AG08396 (cell line): ENCODE data around the gene OPA3.
A peak's percentile ranks its signal among the peaks of the same experiment; 100 is the strongest.

Experiments used
- DNase-seq: peaks from one replicate; pipeline ENCODE4 v3.0.0; 2012; ENCODE audit warnings: low spot score, mixed read lengths

The OPA3 gene

DNA sequence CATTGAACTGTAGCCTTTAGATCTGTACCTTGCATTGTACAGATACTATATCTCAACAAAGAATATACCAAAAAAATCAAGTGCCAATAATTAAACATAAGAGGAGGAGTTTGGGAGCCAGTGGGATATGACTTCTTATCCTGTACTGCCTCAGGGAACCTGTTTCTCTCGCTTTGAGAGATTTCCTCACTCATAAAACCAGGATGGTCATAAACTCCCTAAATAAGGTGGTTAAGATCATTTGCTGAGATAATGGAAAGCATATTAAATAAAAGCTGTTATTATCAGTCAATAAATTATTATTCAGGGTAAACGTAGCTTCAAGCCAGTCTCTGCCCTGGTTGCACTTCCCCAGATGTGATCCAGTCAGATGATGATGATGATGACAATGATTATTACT, 17.0 kb downstream of the OPA3 start:
- no peak for DNase-seq

DNA sequence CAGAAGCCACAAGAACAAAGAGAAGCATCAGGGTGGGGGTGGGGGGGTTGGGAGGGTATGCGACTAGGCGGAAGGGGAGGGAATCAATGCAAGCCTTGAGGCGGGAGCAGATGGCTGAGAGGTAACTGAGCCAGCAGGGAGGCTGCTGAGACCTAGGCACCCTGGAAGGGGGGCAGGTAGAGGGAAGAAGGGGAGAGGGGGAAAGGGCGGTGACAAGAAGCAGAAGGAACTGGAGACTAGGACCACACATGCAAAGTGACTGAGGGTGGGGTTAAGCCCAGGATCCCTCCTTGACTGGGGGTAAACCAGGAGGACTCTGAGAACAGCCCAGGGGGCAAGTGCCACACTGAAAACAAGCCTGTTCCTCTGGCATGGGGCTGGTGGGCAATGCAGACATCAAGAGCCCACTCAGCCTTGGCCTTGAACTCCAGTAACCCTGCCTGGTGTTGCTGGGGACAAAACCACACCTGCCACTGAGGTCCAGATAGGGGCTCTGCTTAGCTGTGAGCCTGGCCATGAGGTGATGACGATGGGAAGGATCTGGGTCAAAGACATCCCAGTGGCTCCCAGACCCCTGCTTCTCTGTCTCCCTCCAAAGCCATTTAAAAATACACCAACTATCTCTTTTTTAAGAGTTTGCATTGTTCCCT, 20.3 kb downstream of the OPA3 start:
- DNase-seq, result no peak

DNA sequence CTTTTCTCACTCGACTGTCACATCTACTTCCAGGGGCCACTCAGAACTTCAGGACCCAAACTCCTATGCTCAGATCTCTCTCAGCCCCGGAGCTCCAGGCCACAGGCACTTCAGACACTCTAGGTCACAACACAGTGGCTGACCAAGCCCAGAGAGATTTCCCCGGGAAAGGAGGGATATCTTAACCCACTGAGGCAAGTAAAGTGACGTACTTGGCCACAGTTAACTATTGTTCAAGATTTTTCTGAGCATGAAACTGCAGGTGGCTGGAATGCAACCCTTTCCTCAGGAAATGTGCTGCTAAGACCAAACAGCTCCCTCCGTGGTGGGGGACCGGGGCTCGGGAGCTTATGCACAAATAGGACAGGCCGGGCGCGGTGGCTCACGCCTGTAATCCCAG, 23.9 kb downstream of the OPA3 start:
- no peak for DNase-seq

DNA sequence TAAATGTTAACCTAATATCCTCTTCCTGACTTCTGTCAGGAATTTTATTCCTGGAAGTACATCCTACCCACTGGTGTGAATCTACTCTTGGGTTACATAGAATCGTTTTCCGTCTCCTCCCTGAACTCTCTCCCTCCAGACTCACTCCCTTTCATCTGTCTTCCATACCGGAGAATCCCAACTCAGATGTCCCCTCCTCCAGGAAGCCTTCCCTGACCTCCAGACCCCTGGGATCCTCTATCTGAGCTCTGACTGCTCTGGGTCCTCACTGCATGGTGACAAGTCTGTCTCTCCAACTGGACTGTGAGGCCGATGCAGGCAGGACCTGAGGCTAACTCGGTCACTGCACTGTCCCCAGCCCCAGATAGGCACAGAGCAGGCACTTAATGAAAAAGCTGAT, 24.6 kb downstream of the OPA3 start:
- no peak for DNase-seq

DNA sequence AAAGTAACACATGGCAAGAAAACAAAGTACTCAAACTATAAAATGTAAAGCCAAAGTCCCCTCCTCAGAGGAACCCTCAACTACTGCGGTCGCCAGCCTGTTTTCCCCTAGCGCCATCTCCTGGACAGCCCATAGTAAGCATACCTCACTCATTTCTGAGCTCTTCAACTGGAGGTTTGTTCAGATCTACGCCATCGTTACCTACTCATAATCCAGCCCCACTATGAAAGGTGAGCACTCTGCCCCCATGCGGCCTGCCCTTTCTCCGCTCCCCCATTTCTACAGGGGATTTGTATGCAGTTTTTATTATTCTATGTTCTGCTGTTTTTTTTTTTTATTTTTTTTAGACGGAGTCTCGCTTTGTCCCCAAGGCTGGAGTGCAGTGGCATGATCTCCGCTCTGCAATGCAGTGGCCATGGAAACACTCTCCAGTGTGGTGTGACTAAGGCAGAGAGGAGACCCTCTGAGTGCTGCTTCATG, 26.2 kb downstream of the OPA3 start:
- peak; percentile 58 for DNase-seq

DNA sequence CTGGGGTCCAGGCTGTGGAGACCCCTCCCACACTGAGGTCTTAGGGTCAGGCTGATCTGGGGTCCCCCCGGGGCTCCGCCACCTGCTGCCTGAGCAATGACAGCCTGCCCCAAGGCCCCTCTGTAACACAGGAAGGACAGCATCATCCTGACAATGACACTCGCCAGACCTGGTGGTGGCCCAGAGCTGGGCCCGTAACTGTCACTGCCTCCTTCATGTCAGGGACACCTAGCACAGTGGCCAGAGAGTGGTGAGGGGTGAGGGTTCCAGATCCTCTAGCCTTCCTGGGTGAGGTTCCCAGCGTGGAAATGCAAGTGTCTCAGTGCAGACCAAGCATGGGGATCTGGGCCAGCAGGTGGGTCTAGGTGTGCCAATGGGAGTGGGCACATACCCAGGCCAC, 27.8 kb downstream of the OPA3 start:
- no peak for DNase-seq

DNA sequence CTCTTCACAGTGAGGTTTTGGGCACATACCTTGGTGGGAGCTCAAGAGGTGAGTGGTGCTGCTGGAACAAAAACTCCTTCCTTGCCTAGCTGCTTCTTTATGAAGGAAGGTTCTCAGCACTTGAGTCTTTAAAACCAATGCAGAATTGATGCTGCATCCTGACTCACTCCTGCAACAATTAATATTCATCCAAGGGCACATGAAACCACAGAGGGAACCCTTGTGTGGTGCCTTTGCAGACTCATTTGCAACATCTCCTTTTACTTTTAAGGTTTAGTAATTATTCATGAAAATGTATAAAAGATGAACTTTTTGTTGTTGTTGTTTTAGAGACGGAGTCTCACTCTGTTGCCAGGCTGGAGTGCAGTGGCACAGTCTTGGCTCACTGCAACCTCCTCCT, 30.1 kb downstream of the OPA3 start:
- peak; percentile 42 for DNase-seq

DNA sequence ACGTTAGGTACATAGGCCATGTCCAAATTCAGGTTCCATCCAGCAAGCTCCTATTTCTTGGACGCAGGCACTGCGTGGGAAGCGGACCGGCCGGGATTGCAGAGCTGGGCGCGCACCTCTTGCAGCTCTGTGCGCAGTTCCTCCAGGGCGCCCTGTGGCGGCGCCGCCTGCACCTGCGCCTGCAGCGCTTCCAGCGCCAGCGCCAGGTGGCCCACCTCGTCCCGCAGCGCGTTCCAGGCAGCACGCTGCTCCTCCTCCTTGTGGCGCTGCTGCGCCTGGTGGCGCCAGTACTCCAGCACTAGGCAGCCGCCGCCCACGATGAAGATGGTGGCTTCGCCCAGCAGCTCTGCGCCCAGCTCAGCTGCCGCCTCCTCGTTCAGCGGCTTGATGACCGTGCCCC, 31.1 kb downstream of the OPA3 start:
- no peak for DNase-seq

DNA sequence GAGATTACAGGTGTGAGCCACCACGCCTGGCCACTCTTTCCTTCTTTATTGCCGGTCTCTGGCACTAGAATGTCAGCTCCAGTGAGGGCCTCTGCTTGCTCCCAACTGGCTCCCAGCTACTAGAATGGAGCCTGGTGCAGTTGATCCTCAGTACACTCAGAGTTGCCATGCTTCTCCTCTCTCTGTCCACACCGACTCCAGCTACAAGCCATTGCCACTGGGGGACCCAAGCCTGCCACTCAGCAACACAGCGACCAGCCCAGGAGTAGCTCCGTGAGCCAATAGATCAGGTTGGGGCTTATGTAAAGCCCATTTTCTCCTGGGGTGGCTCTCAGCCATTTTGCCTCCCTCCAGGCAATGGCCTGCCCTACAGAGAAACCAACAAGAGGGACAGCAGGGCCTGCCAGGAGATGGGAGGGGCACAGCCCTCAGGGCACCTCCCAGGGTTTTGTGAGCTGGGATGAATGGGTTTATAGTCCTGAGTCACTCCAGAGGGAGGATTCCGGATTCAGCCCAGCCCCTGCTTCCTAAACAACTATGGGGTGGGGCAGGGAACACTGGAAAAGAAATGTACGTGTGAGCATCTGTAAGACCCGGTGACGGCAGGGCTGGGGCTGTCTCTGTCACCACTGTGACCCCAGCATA, 36.5 kb downstream of the OPA3 start:
- DNase-seq, result peak; percentile 49

DNA sequence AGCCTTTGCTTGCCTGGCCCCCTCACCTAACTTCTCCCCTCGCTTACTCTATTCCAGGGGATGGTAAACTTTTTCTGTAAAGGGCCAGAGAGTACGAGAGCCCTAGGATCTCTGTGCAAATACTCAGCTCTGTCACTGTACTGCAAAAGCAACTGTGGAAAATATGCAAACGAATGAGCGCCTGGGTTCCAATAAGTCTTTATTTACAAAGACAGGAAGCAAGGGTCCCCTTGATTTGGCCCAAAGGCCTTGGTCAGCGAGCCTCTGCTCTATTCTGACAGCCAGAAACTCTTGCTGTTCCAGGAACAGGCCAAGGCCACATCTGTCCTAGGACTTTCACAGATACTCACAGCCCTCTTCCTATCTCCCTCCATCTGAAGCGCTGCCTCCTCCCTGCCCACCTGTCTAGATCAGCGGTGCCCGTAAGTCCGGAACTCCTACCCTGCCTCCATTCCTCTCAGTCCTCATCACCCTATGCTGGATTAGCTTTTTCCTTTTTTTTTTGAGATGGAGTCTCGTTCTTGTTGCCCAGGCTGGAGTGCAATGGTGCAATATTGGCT, 37.3 kb downstream of the OPA3 start:
- no peak for DNase-seq

DNA sequence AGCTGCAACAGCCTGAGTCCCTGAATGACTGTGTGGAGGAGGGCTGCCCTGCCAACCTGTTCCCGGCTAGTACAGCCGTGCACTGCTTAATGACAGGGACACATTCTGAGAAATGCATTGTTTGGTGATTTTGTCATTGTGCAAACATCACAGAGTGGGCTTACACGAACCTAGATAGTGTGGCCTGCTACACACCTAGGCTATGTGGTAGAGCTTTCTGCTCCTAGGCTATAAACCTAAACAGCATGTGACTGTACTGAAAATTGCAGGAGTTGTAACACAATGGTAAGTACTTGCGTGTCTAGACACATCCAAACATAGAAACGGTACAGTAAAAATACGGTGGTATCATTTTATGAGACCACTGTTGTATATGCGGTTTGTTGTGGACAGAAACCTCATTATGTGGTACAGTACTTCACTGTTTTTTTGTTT, 42.4 kb downstream of the OPA3 start:
- no peak for DNase-seq

DNA sequence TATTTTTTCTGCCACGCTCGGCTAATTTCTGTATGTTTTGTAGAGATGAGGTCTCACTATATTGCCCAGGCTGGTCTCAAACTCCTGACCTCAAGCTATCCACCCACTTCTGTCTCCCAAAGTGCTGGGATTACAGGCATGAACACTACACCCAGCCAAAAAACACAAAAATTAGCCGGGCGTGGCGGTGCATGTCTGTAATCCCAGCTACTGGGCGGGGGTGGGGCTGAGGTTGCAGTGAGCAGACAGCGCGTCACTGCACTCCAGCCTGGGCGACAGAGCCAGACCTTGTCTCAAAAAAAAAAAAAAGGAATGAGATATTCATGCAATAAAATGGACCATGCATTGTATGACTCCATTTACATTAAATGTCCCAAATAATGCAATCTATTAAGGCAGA, 45.1 kb downstream of the OPA3 start:
- DNase-seq, result no peak

DNA sequence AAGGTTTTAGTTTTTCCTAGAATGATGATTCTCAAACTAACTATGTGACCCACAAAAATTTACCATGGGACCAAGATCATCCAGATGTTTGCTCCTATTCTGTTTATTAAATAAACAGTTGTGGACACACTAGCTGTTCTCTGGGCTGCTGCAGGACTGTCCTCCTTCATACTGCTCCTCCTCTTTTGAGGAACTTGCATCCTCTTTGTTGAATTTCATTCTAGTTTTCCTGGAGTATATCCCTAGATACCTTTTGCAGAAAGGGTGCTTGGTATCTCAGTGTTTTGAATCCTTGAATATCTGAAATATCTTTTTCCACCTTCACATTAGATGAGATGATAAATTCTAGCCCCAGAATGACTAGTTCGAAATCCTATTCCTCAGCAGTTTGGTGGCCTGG, 53.3 kb downstream of the OPA3 start:
- DNase-seq, result peak; percentile 2

DNA sequence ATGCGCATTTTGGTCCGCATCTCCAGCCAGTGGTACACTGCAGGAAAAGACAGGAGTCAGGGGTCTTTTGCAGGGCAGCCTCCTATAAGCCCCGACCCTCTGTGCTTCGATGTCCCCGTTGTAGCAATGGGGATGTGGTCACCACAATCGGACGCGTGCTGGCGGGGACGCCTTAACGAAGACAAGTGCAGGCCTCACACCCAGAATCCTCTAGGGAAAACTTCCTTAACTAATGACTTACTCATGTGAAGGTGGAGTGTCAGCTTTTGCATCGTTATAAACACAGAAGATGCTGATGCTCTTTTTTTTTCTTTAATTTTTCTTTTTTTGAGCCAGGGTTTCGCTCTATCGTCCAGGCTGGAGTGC, 55.2 kb downstream of the OPA3 start:
- peak; percentile 5 for DNase-seq

DNA sequence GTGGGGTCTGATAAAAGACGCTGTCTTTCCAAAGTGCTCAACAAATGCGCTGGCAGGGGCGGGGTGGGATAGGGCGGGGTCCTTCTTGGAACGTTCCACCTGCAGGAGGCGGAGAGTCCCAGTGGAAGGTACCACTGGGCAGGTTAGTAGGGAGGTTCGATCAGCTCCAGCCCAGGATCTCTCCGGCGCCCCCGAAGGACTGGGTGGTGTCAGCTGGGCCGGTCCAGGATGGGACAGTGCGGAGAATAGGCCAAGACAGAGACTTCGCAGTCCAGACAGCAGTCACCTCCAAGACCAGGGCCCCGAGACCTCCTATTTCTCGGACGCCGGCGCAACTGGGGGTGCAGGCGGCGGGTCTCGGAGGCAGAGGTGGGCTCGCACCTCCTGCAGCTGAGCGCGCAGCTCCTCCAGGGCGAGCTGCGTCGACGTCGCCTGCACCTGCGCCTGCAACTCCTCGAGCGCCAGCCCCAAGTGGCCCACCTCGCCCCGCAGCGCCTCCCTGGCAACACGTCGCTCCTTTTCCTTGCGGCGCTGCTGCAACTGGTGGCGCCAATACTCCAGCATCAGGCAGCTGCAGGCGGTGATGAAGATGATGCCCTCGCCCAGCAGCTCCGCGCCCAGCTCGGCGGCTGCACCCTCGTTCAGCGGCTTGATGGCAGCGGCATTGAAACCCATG, 55.7 kb downstream of the OPA3 start:
- no peak for DNase-seq

DNA sequence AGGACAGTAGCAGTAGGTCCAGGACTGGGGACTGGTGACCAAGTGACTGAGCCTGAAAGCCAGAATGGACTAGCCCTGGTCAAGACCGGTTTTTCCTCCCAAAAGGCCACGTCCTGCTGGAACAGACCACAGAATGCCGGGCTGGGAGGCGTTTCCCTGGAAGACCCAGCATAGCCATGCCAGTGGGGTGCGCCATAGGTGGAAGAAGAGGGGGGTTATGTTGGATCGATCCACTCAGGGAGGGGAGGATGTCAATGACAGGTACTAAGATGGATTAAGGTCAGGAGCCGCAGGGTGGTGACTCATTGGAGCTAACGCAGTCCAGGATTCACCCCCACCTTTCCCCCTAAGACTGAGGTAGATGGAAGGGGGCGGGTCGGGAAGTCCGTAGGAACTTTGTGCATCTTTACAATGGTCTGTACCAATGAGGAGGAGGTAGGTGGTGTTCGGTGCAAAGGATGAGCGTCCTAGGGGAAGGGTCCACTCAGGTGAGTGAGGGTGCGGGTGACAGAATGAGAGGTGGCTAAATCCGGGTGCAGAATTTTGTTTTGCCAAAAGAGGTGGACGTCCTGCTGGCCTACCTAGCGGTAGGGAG, 56.4 kb downstream of the OPA3 start:
- peak; percentile 43 for DNase-seq

DNA sequence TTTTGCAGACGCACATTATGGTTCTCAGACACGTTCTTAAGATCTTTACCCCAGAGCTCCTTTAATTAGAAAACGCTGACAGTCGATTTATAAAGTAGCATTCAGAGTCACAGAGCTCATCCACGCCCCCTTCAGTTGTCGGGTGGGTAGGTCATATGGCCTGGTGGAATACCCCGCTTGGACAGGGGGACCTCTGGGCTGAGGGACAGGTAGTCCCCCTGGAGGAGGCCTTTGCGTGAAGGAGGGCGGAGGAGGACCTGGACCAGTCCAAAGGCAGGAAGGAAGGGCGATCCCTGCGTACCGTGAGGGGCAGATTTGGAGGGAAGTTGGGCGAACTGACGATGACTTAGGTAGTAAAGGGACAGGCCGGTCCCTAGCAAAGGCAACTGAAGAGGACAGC, 56.9 kb downstream of the OPA3 start:
- no peak for DNase-seq

DNA sequence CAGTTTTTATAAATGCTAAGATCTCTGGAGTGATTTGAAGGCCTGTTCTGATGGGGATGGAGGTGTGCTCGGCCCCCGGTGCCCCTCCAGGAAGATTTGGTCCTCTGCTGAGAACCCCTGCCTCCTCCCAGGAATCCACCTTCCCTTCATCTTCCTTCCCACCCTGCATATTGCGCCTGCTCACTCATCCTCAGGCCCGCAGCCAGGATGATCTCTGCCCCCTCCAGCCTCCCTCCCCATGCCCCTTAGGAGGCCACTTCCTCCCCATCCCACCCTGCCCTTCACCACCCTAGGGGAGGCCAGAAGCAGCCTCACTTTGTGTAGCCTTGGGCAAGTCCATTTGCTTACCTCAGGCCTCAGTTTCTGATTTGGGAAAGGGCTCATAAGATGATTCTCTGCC, 57.6 kb downstream of the OPA3 start:
- DNase-seq, result no peak

DNA sequence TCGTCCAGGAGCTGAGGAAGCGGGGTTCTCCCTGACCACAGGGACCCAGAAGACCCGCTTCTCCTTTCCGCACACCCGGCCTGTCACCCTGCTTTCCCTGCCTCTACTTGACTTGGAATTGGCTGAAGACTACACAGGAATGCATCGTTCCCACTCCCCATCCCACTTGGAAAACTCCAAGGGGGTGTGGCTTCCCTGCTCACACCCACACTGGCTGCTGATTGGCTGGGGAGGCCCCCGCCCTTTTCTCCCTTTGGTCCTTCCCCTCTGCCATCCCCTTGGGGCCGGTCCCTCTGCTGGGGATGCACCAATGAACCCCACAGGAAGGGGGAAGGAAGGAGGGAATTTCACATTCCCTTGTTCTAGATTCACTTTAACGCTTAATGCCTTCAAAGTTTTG, 58.5 kb downstream of the OPA3 start:
- peak; percentile 82 for DNase-seq

DNA sequence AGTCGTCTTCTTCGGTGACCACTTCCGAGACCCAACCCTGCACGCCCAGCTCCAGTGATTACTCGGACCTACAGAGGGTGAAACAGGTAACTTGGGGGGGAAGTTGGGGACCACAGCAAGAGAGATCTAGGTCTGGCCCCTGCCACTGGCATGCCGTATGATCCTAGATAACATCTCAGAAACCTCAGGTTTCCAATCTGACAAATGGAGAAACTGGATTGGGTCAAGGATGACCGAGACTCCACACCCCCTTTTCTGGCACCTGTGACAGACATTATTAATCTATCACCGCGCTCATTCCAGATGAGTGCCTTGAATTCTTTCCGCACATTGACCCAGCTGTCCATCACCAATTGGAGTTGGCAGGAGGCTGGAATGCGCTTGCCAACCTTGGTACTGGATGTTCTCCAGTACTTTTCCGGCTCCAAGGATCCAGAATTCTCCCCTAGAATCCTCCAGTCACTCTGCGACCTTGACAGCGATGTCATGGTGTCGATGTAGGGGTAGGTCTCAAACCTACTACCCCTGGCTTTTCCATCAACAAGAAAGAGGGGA, 60.0 kb downstream of the OPA3 start:
- DNase-seq, result no peak

DNA sequence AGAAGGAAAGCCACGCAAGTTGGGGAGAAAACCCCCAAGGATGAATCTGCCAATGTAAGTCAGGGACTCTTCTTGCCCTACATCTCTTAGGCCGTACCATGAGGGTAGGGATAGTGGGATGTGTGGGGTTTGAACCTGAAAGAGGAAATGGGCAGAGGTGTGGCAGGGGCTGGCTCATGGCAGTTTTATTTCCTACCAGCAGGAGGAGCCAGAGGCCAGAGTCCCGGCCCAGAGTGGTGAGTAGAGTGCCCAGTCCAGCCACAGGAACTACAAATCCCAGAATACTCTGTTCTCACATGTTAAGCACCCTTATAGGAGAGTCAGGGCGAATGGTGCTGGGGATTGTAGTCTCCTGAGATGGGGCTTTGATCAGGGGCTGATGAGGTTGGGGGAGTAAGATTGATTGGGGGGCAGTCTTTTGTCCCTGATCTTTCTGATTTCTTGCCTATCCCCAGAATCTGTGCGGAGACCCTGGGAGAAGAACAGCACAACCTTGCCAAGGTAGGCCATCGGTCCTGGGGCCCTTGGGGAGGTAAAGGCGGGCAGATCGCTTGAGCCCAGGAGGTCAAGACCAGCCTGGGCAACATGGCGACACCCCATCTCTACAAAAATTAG, 60.9 kb downstream of the OPA3 start:
- peak; percentile 93 for DNase-seq
